ENCODE results near the gene CGNL1.

CGNL1 gene

GRCh38 chr15:57500256-57500655 is 124.0 kb downstream of the CGNL1 start:
- H3K9ac ChIP-seq (ENCODE audit: low read length) = no peak overlapping the region
- no peak overlapping the region for H3K4me3 ChIP-seq (ENCODE audit: low read length)
- no peaks in the 10 kb centered on the region for H3K36me3 ChIP-seq (ENCODE audit: control insufficient read depth, insufficient read depth, low read length)
- H3K4me1 ChIP-seq (ENCODE audit: control insufficient read depth, insufficient read depth, low read length) = peaks cover 2% of the 10 kb centered on the region
- H3K27me3 ChIP-seq (ENCODE audit: control insufficient read depth, insufficient read depth, low read length) = no peaks in the 10 kb centered on the region
- H3K27ac ChIP-seq (ENCODE audit: low read depth, low read length) = no peak overlapping the region

GRCh38 chr15:57500979-57501576 is 124.8 kb downstream of the CGNL1 start:
- no peak overlapping the region for H3K4me3 ChIP-seq (ENCODE audit: low read length)
- no peak overlapping the region for H3K27ac ChIP-seq (ENCODE audit: low read depth, low read length)
- no peaks in the 10 kb centered on the region for H3K27me3 ChIP-seq (ENCODE audit: control insufficient read depth, insufficient read depth, low read length)
- no peak overlapping the region for H3K9ac ChIP-seq (ENCODE audit: low read length)
- H3K4me1 ChIP-seq (ENCODE audit: control insufficient read depth, insufficient read depth, low read length) = peaks cover 2% of the 10 kb centered on the region
- no peaks in the 10 kb centered on the region for H3K36me3 ChIP-seq (ENCODE audit: control insufficient read depth, insufficient read depth, low read length)

GRCh38 chr15:57502116-57502515 is 125.8 kb downstream of the CGNL1 start:
- Histone ChIP-seq H3K9ac (ENCODE audit: low read length) (no peak overlapping the region), H3K4me3 (ENCODE audit: low read length) (no peak overlapping the region), H3K27me3 (ENCODE audit: control insufficient read depth, insufficient read depth, low read length) (no peaks in the 10 kb centered on the region), H3K4me1 (ENCODE audit: control insufficient read depth, insufficient read depth, low read length) (peaks cover 2% of the 10 kb centered on the region), H3K27ac (ENCODE audit: low read depth, low read length) (no peak overlapping the region), H3K36me3 (ENCODE audit: control insufficient read depth, insufficient read depth, low read length) (no peaks in the 10 kb centered on the region)

- peaks cover 2% of the 10 kb centered on the region for H3K4me1 ChIP-seq (ENCODE audit: control insufficient read depth, insufficient read depth, low read length)
These were observed 126.9 kb downstream of the CGNL1 start for GRCh38 chr15:57503051-57503702.

GRCh38 chr15:57503911-57504598 is 127.8 kb downstream of the CGNL1 start:
- H3K36me3 ChIP-seq (ENCODE audit: control insufficient read depth, insufficient read depth, low read length) = no peaks in the 10 kb centered on the region
- no peak overlapping the region for H3K9ac ChIP-seq (ENCODE audit: low read length)
- H3K4me3 ChIP-seq (ENCODE audit: low read length) = no peak overlapping the region
- no peak overlapping the region for H3K27ac ChIP-seq (ENCODE audit: low read depth, low read length)
- peaks cover 2% of the 10 kb centered on the region for H3K4me1 ChIP-seq (ENCODE audit: control insufficient read depth, insufficient read depth, low read length)
- H3K27me3 ChIP-seq (ENCODE audit: control insufficient read depth, insufficient read depth, low read length) = no peaks in the 10 kb centered on the region

More at GRCh38 chr15:57503051-57503702, 126.9 kb downstream of the CGNL1 start:
- Histone ChIP-seq H3K27ac (ENCODE audit: low read depth, low read length) (no peak overlapping the region), H3K36me3 (ENCODE audit: control insufficient read depth, insufficient read depth, low read length) (no peaks in the 10 kb centered on the region), H3K4me3 (ENCODE audit: low read length) (no peak overlapping the region), H3K27me3 (ENCODE audit: control insufficient read depth, insufficient read depth, low read length) (no peaks in the 10 kb centered on the region), H3K9ac (ENCODE audit: low read length) (no peak overlapping the region)

GRCh38 chr15:57504599-57504940 is 128.3 kb downstream of the CGNL1 start:
- H3K4me3 ChIP-seq (ENCODE audit: low read length) = no peak overlapping the region
- H3K27ac ChIP-seq (ENCODE audit: low read depth, low read length) = no peak overlapping the region
- peaks cover 2% of the 10 kb centered on the region for H3K4me1 ChIP-seq (ENCODE audit: control insufficient read depth, insufficient read depth, low read length)
- no peaks in the 10 kb centered on the region for H3K36me3 ChIP-seq (ENCODE audit: control insufficient read depth, insufficient read depth, low read length)
- H3K27me3 ChIP-seq (ENCODE audit: control insufficient read depth, insufficient read depth, low read length) = no peaks in the 10 kb centered on the region
- H3K9ac ChIP-seq (ENCODE audit: low read length) = no peak overlapping the region

- H3K27ac ChIP-seq (ENCODE audit: low read depth, low read length) = no peak overlapping the region
These were observed 128.9 kb downstream of the CGNL1 start for GRCh38 chr15:57505056-57505715.

GRCh38 chr15:57505949-57506391 is 129.7 kb downstream of the CGNL1 start:
- Histone ChIP-seq H3K9ac (ENCODE audit: low read length) (no peak overlapping the region), H3K4me1 (ENCODE audit: control insufficient read depth, insufficient read depth, low read length) (peaks cover 2% of the 10 kb centered on the region), H3K27ac (ENCODE audit: low read depth, low read length) (no peak overlapping the region), H3K4me3 (ENCODE audit: low read length) (no peak overlapping the region), H3K36me3 (ENCODE audit: control insufficient read depth, insufficient read depth, low read length) (no peaks in the 10 kb centered on the region), H3K27me3 (ENCODE audit: control insufficient read depth, insufficient read depth, low read length) (no peaks in the 10 kb centered on the region)

More at GRCh38 chr15:57505056-57505715, 128.9 kb downstream of the CGNL1 start:
- Histone ChIP-seq H3K4me1 (ENCODE audit: control insufficient read depth, insufficient read depth, low read length) (peaks cover 2% of the 10 kb centered on the region), H3K4me3 (ENCODE audit: low read length) (no peak overlapping the region), H3K36me3 (ENCODE audit: control insufficient read depth, insufficient read depth, low read length) (no peaks in the 10 kb centered on the region), H3K27me3 (ENCODE audit: control insufficient read depth, insufficient read depth, low read length) (no peaks in the 10 kb centered on the region), H3K9ac (ENCODE audit: low read length) (no peak overlapping the region)

- H3K4me3 ChIP-seq (ENCODE audit: low read length) = no peak overlapping the region
- no peak overlapping the region for H3K9ac ChIP-seq (ENCODE audit: low read length)
- H3K4me1 ChIP-seq (ENCODE audit: control insufficient read depth, insufficient read depth, low read length) = peaks cover 2% of the 10 kb centered on the region
- no peaks in the 10 kb centered on the region for H3K36me3 ChIP-seq (ENCODE audit: control insufficient read depth, insufficient read depth, low read length)
- H3K27me3 ChIP-seq (ENCODE audit: control insufficient read depth, insufficient read depth, low read length) = no peaks in the 10 kb centered on the region
- no peak overlapping the region for H3K27ac ChIP-seq (ENCODE audit: low read depth, low read length)
These were observed 130.1 kb downstream of the CGNL1 start for GRCh38 chr15:57506422-57506821.

GRCh38 chr15:57507111-57507510 is 130.8 kb downstream of the CGNL1 start:
- no peak overlapping the region for H3K9ac ChIP-seq (ENCODE audit: low read length)
- no peak overlapping the region for H3K4me3 ChIP-seq (ENCODE audit: low read length)
- no peaks in the 10 kb centered on the region for H3K36me3 ChIP-seq (ENCODE audit: control insufficient read depth, insufficient read depth, low read length)
- peaks cover 2% of the 10 kb centered on the region for H3K4me1 ChIP-seq (ENCODE audit: control insufficient read depth, insufficient read depth, low read length)
- H3K27ac ChIP-seq (ENCODE audit: low read depth, low read length) = no peak overlapping the region
- H3K27me3 ChIP-seq (ENCODE audit: control insufficient read depth, insufficient read depth, low read length) = no peaks in the 10 kb centered on the region

GRCh38 chr15:57509126-57509525 is 132.8 kb downstream of the CGNL1 start:
- Histone ChIP-seq H3K27ac (ENCODE audit: low read depth, low read length) (no peak overlapping the region), H3K4me3 (ENCODE audit: low read length) (no peak overlapping the region), H3K27me3 (ENCODE audit: control insufficient read depth, insufficient read depth, low read length) (no peaks in the 10 kb centered on the region), H3K36me3 (ENCODE audit: control insufficient read depth, insufficient read depth, low read length) (no peaks in the 10 kb centered on the region), H3K9ac (ENCODE audit: low read length) (no peak overlapping the region), H3K4me1 (ENCODE audit: control insufficient read depth, insufficient read depth, low read length) (peaks cover under 1% of the 10 kb centered on the region)

GRCh38 chr15:57509965-57510364 is 133.7 kb downstream of the CGNL1 start:
- H3K4me3 ChIP-seq (ENCODE audit: low read length) = no peak overlapping the region
- H3K36me3 ChIP-seq (ENCODE audit: control insufficient read depth, insufficient read depth, low read length) = no peaks in the 10 kb centered on the region
- H3K27me3 ChIP-seq (ENCODE audit: control insufficient read depth, insufficient read depth, low read length) = no peaks in the 10 kb centered on the region
- no peak overlapping the region for H3K9ac ChIP-seq (ENCODE audit: low read length)
- no peaks in the 10 kb centered on the region for H3K4me1 ChIP-seq (ENCODE audit: control insufficient read depth, insufficient read depth, low read length)
- no peak overlapping the region for H3K27ac ChIP-seq (ENCODE audit: low read depth, low read length)

Measured in rectal smooth muscle tissue (tissue), 1 donor.